Keratinocyte (primary cell): ENCODE data around the gene SLC9A7. TPM values are rescaled to one million over a fixed set of nuclear protein-coding genes. Genes with fewer than 3 reads are reported as not detected.

Experiments
- DNase-seq: peaks from one replicate; pipeline ENCODE4 v3.0.0-alpha.2; 2011; ENCODE audit warnings: low read depth, missing footprints, low spot score
- FAIRE-seq: peaks from 2 replicates; lab custom pipeline; 2011; peaks lifted over from hg19 to GRCh38; lab: Jason Lieb, UNC
- H2AFZ ChIP-seq: 2 replicates; pipeline ENCODE4 v1.6.0; 2012; ENCODE audit warnings: low read length, control low read depth, inconsistent platforms; ENCODE audit not compliant: control insufficient read depth
- H3K27ac ChIP-seq: 2 replicates; pipeline ENCODE4 v1.5.1; 2011; ENCODE audit warnings: low read length; ENCODE audit not compliant: control insufficient read depth, insufficient read depth
- H3K27me3 ChIP-seq: 3 replicates; pipeline ENCODE4 v1.6.0; 2011; ENCODE audit warnings: low read length; ENCODE audit not compliant: control insufficient read depth, insufficient read depth; ENCODE audit errors: extremely low read depth
- H3K36me3 ChIP-seq, 2 experiments: 2 replicates in 1 of 2; 3 replicates in 1 of 2; pipeline ENCODE4 v1.5.1; 2011; ENCODE audit warnings: low read length in 2 of 2, mild to moderate bottlenecking in 1 of 2; ENCODE audit not compliant: control insufficient read depth in 2 of 2, insufficient read depth in 2 of 2; ENCODE audit errors: extremely low read depth in 1 of 2
- H3K4me1 ChIP-seq: 3 replicates; pipeline ENCODE4 v1.5.1; 2011; ENCODE audit warnings: low read length; ENCODE audit not compliant: control insufficient read depth, insufficient read depth; ENCODE audit errors: extremely low read depth
- H3K4me2 ChIP-seq: 3 replicates; pipeline ENCODE4 v1.6.0; 2011; ENCODE audit warnings: low read depth, low read length; ENCODE audit not compliant: control insufficient read depth, insufficient read depth; ENCODE audit errors: extremely low read depth
- H3K4me3 ChIP-seq, 3 experiments: fragments of 200-600 bp in 1 of 3; sonication (generic) in 1 of 3; 2 replicates in 2 of 3; 3 replicates in 1 of 3; pipeline ENCODE4 v1.5.1; 2011 to 2016; ENCODE audit warnings: low read length in 3 of 3, mild to moderate bottlenecking in 3 of 3, control low read depth in 2 of 3, inconsistent platforms in 1 of 3, low read depth in 1 of 3, mixed read lengths in 1 of 3, mixed run types in 1 of 3, moderate library complexity in 1 of 3; ENCODE audit not compliant: control insufficient read depth in 2 of 3, insufficient read depth in 2 of 3; ENCODE audit errors: extremely low read depth in 1 of 3
- H3K79me2 ChIP-seq: 2 replicates; pipeline ENCODE4 v1.6.0; 2012; ENCODE audit warnings: low read length; ENCODE audit not compliant: control insufficient read depth, insufficient read depth
- H3K9ac ChIP-seq: 3 replicates; pipeline ENCODE4 v1.6.0; 2011; ENCODE audit warnings: low read length; ENCODE audit not compliant: control insufficient read depth, insufficient read depth; ENCODE audit errors: extremely low read depth
- H3K9me1 ChIP-seq: 3 replicates; pipeline ENCODE4 v1.6.0; 2011; ENCODE audit warnings: low read length; ENCODE audit not compliant: control insufficient read depth, insufficient read depth; ENCODE audit errors: extremely low read depth
- H3K9me3 ChIP-seq: 2 replicates; pipeline ENCODE4 v1.5.1; 2012; ENCODE audit warnings: low read depth, low read length; ENCODE audit not compliant: control insufficient read depth
- H4K20me1 ChIP-seq: 3 replicates; pipeline ENCODE4 v1.6.0; 2011; ENCODE audit warnings: low read length; ENCODE audit not compliant: control insufficient read depth, insufficient read depth; ENCODE audit errors: extremely low read depth
- EZH2 ChIP-seq: IDR thresholded peaks from one replicate; pipeline ENCODE4 v1.6.1; 2012; ENCODE audit warnings: inconsistent platforms, mild to moderate bottlenecking, low read length, moderate library complexity
- dilution Hi-C: fragments of 300-500 bp; cut with MboI; formaldehyde crosslinking; loops from one replicate; pipeline ENCODE4 v1.7.0; 2020; ENCODE audit warnings: low sequenced_read_pairs; ENCODE audit not compliant: extremely low pct_ligation_motif_present
- polyA plus RNA-seq, 5 experiments: library from polyadenylated mRNA; depleted of rRNA in 3 of 5; stranded (reverse) in 3 of 5; stranded (forward) in 1 of 5; unstranded in 1 of 5; fragments of >200 nt; gene quantifications; 1 replicate in 1 of 5; 2 replicates in 3 of 5; 3 replicates in 1 of 5; pipeline versions ENCODE4 v1.2.1 to v1.2.3, GENCODE V29; 2011 to 2012; ENCODE audit warnings: missing spikeins in 2 of 5, low read depth in 1 of 5, low replicate concordance in 1 of 5
- TF ChIP-seq, protein P1 (sequence below), 3 experiments: IDR thresholded peaks in 1 of 3; conservative IDR thresholded peaks in 1 of 3; optimal IDR thresholded peaks in 1 of 3; 2 replicates in 2 of 3; 3 replicates in 1 of 3; pipeline versions ENCODE3 to v1.5.1; 2011; ENCODE audit warnings: low read length in 3 of 3, mild to moderate bottlenecking in 3 of 3, moderate library complexity in 2 of 3, control low read depth in 1 of 3, inconsistent platforms in 1 of 3; ENCODE audit not compliant: insufficient read depth in 2 of 3; ENCODE audit errors: extremely low read depth in 1 of 3

The SLC9A7 gene
- polyA plus RNA-seq, 1 donor (not counting 4 experiments of a cell fraction or from before 2014, with no cell fraction given) = 8.1 TPM

DNA sequence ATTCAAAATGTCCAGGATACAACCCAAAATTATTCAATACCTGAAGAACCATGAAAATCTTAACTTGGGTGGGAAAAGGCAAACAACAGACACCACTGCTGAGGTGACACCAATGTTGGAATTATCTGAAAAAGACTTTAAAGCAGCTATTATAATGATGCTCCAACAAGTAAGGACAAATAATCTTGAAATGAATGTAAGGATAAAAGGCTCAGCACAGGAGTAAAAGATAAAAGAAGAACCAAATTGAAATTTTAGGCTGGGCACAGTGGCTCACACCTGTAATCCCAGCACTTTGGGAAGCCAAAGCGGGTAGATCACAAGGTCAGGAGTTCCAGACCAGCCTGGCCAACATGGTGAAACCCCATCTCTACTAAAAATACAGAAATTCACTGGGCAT is 4.0 kb upstream of the SLC9A7 start:
- Histone ChIP-seq H3K4me3 (no peak overlapping the region), H3K9me1 (no peaks in the 10 kb centered on the region), H3K36me3 (no peaks in the 10 kb centered on the region), H3K4me1 (peaks cover 5% of the 10 kb centered on the region), H3K27ac (no peak overlapping the region), H3K9ac (no peak overlapping the region), H2AFZ (no peak overlapping the region), H3K27me3 (no peaks in the 10 kb centered on the region), H4K20me1 (no peaks in the 10 kb centered on the region), H3K4me2 (no peak overlapping the region), H3K79me2 (peaks cover 5% of the 10 kb centered on the region), H3K9me3 (no peaks in the 10 kb centered on the region)
- dilution Hi-C loops = no loop called here
- FAIRE-seq (no peak), DNase-seq (no peak)
- TF ChIP-seq, protein P1, sequence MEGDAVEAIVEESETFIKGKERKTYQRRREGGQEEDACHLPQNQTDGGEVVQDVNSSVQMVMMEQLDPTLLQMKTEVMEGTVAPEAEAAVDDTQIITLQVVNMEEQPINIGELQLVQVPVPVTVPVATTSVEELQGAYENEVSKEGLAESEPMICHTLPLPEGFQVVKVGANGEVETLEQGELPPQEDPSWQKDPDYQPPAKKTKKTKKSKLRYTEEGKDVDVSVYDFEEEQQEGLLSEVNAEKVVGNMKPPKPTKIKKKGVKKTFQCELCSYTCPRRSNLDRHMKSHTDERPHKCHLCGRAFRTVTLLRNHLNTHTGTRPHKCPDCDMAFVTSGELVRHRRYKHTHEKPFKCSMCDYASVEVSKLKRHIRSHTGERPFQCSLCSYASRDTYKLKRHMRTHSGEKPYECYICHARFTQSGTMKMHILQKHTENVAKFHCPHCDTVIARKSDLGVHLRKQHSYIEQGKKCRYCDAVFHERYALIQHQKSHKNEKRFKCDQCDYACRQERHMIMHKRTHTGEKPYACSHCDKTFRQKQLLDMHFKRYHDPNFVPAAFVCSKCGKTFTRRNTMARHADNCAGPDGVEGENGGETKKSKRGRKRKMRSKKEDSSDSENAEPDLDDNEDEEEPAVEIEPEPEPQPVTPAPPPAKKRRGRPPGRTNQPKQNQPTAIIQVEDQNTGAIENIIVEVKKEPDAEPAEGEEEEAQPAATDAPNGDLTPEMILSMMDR (optimal IDR thresholded peaks at IDR 0.05 in 1 of 3, IDR thresholded peaks at IDR 0.05 in 1 of 3, conservative IDR thresholded peaks at IDR 0.05 in 1 of 3; ENCODE audit: extremely low read depth in 1 of 3, insufficient read depth in 2 of 3, low read length in 3 of 3) = no peak
- no peak for TF ChIP-seq EZH2

DNA sequence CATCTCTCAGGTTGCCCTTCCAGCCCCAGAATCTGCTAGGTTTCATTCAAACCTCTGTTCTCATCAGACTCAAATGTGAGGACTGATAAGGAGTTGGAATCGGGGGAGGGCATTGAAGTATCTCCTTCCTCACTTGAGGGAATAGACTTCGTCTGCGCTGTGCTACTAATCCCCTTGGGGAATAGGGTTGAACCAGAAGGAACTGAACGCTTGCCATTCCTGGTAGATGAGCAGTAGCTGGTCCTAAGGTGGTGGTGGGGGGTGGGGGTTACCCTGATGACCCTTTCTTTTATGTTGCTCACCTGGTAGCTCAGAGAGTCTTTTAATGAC is 692 bp upstream of the SLC9A7 start:
- dilution Hi-C loops = no loop called here
- FAIRE-seq = no peak
- no peak overlapping the region for H3K27ac ChIP-seq

More for the DNA sequence above, 692 bp upstream of the SLC9A7 start:
- Histone ChIP-seq H3K36me3 (no peaks in the 10 kb centered on the region), H3K9me1 (no peaks in the 10 kb centered on the region), H2AFZ (peak overlapping the region; percentile 64), H3K9me3 (no peaks in the 10 kb centered on the region), H3K4me1 (peaks cover 5% of the 10 kb centered on the region), H3K4me2 (peak overlapping the region; percentile 69), H3K79me2 (peaks cover 9% of the 10 kb centered on the region), H4K20me1 (no peaks in the 10 kb centered on the region), H3K27me3 (no peaks in the 10 kb centered on the region), H3K9ac (peak overlapping the region; percentile 30), H3K4me3 (peak overlapping the region; percentile 22 to 62 (median 30))
- DNase-seq = no peak
- TF ChIP-seq, protein P1 (optimal IDR thresholded peaks at IDR 0.05 in 1 of 3, IDR thresholded peaks at IDR 0.05 in 1 of 3, conservative IDR thresholded peaks at IDR 0.05 in 1 of 3; ENCODE audit: extremely low read depth in 1 of 3, insufficient read depth in 2 of 3, low read length in 3 of 3) = no peak
- TF ChIP-seq EZH2 = no peak
